ENCODE measurements around the gene SEPHS2.
A peak's percentile ranks its signal among the peaks of the same experiment; 100 is the strongest.

The SEPHS2 gene

DNA sequence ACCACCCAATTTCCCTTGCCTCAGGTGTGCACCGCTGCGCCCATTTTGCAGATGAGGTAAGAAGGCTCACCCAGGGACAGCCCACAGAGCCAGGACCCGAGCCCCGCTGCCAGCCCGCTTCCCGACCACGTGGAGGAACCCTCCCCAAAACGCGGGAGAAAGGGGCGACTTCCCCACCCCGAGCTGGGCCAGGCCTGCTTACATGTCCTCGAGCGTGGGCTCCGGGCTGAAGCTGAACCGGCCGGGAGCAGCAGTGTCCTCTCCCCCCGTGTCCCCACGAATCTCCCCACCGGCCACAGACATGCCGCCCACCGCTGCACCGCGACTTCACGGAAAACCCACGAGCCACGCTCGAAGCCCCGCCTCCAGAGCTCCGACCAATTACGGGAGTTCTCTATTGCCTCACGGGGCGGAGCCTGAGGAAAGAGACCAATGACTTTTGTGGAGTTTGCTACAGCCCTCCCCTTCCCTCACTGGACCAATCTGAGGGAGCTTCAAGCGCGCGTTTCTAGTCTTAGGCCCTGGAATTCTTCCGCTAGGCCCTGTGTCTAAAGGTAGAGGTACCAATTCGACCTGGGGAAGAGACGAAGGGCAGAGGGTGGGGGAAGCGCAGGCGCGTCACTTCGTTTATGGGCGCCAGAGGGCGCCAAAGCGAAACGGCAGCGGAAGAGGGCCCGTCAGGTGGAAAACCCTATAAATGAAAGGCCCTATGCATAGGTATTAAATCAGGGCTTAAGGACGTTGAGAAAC lies 15.8 kb downstream of the SEPHS2 start, which contains the start of gene DCTPP1:
DCTPP1 (minus strand) TSS at position 353 of the 750 bp plus-strand sequence; CDS start at position 303, 50 bp downstream.
- peaks cover 10% of the 10 kb centered on the region; the same call in 1 of the 2 replicates for H4K20me1 ChIP-seq (ENCODE audit: insufficient read depth, low read length)
- DNase-seq: peak; percentile 99
- TF ChIP-seq EZH2 (IDR thresholded peaks at IDR 0.05; ENCODE audit: borderline replicate concordance, low read depth, low read length, severe bottlenecking): no peak
- TF ChIP-seq, protein P1, sequence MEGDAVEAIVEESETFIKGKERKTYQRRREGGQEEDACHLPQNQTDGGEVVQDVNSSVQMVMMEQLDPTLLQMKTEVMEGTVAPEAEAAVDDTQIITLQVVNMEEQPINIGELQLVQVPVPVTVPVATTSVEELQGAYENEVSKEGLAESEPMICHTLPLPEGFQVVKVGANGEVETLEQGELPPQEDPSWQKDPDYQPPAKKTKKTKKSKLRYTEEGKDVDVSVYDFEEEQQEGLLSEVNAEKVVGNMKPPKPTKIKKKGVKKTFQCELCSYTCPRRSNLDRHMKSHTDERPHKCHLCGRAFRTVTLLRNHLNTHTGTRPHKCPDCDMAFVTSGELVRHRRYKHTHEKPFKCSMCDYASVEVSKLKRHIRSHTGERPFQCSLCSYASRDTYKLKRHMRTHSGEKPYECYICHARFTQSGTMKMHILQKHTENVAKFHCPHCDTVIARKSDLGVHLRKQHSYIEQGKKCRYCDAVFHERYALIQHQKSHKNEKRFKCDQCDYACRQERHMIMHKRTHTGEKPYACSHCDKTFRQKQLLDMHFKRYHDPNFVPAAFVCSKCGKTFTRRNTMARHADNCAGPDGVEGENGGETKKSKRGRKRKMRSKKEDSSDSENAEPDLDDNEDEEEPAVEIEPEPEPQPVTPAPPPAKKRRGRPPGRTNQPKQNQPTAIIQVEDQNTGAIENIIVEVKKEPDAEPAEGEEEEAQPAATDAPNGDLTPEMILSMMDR (IDR thresholded peaks at IDR 0.05; ENCODE audit: borderline replicate concordance, extremely low read depth, low read length, poor library complexity, severe bottlenecking): peak; percentile 89

DNA sequence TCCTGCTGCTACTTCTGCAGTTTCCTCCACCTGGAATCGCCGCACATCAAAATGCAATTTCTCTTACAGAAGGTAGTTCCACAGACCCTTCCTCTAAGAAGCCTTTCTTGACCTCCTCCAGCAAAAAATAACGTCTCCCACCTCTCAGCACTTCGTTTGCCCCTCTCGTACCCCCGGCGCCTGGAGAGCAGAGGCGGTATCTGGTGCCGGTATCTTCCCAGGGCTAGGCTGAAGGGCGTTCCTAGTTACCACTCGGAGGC lies 16.3 kb downstream of the SEPHS2 start:
- Histone ChIP-seq H3K4me3 (ENCODE audit: low read depth in 1 of 2, low read length in 2 of 2) (peak overlapping the region; percentile 56 to 80), H2AFZ (ENCODE audit: low read depth, low read length) (peak overlapping the region; percentile 81)

More for the DNA sequence above, 15.8 kb downstream of the SEPHS2 start, which contains the start of gene DCTPP1:
- peak within 1 kb of the TSS; percentile 89 for H2AFZ ChIP-seq (ENCODE audit: low read depth, low read length)
- H3K9me3 ChIP-seq (ENCODE audit: insufficient read depth, low read length, severe bottlenecking): no peaks in the 10 kb centered on the region
- peak within 1 kb of the TSS; percentile 88 for H3K4me2 ChIP-seq (ENCODE audit: insufficient read depth, low read length)
- H3K9ac ChIP-seq (ENCODE audit: low read depth, low read length): peak within 1 kb of the TSS; percentile 80
- no peaks in the 10 kb centered on the region for H3K27me3 ChIP-seq (ENCODE audit: insufficient read depth, low read length, poor library complexity)
- peak within 1 kb of the TSS; percentile 56 to 80 for H3K4me3 ChIP-seq (ENCODE audit: low read depth in 1 of 2, low read length in 2 of 2)
- peak; percentile 98 for ATAC-seq (ENCODE audit: insufficient read depth, low read depth)
- H3K36me3 ChIP-seq (ENCODE audit: insufficient read depth, low read length): peaks cover 30% of the 10 kb centered on the region
- peaks cover 43% of the 10 kb centered on the region for H3K79me2 ChIP-seq (ENCODE audit: insufficient read depth, low read length)
- H3K4me1 ChIP-seq (ENCODE audit: insufficient read depth, low read length): peaks cover 33% of the 10 kb centered on the region
- peak within 1 kb of the TSS; percentile 74 for H3K27ac ChIP-seq (ENCODE audit: low read length)

DNA sequence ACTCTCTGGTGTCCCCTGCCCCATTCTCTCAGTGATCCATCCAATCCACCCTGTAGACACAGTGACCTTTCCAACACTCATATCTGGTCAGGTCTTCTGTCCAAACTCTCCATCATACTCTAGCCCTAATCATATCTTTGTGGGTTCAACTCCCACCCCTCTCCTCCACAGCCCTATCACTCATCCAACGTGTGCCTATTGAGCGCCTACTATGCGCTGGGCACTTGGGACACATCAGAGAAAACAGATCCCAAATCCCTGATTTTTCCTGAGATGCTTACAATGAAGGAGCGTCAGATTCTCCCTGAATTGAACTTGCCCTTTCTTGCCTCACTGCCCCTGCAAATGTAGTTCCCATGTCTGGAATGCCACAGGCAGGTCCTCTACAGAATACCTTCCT lies 17.6 kb downstream of the SEPHS2 start:
- Histone ChIP-seq H3K4me2 (ENCODE audit: insufficient read depth, low read length) (peak overlapping the region; percentile 88), H3K9me3 (ENCODE audit: insufficient read depth, low read length, severe bottlenecking) (no peaks in the 10 kb centered on the region), H3K9ac (ENCODE audit: low read depth, low read length) (no peak overlapping the region), H4K20me1 (ENCODE audit: insufficient read depth, low read length) (peaks cover 10% of the 10 kb centered on the region; the same call in 1 of the 2 replicates), H3K27ac (ENCODE audit: low read length) (no peak overlapping the region), H3K27me3 (ENCODE audit: insufficient read depth, low read length, poor library complexity) (no peaks in the 10 kb centered on the region), H3K4me3 (ENCODE audit: low read depth in 1 of 2, low read length in 2 of 2) (peak overlapping the region in 1 of 2 experiments; percentile 80; a peak in 1 of 4 replicates), H3K79me2 (ENCODE audit: insufficient read depth, low read length) (peaks cover 46% of the 10 kb centered on the region), H3K36me3 (ENCODE audit: insufficient read depth, low read length) (peaks cover 48% of the 10 kb centered on the region), H3K4me1 (ENCODE audit: insufficient read depth, low read length) (peaks cover 33% of the 10 kb centered on the region), H2AFZ (ENCODE audit: low read depth, low read length) (no peak overlapping the region)
- DNase-seq: no peak
- TF ChIP-seq, protein P1 (IDR thresholded peaks at IDR 0.05; ENCODE audit: borderline replicate concordance, extremely low read depth, low read length, poor library complexity, severe bottlenecking): no peak
- no peak for TF ChIP-seq EZH2 (IDR thresholded peaks at IDR 0.05; ENCODE audit: borderline replicate concordance, low read depth, low read length, severe bottlenecking)
- ATAC-seq (ENCODE audit: insufficient read depth, low read depth): no peak

More for the DNA sequence above, 16.3 kb downstream of the SEPHS2 start:
- Histone ChIP-seq H3K9me3 (ENCODE audit: insufficient read depth, low read length, severe bottlenecking) (no peaks in the 10 kb centered on the region), H3K36me3 (ENCODE audit: insufficient read depth, low read length) (peaks cover 35% of the 10 kb centered on the region), H4K20me1 (ENCODE audit: insufficient read depth, low read length) (peaks cover 10% of the 10 kb centered on the region; the same call in 1 of the 2 replicates), H3K27ac (ENCODE audit: low read length) (peak overlapping the region; percentile 74), H3K9ac (ENCODE audit: low read depth, low read length) (peak overlapping the region; percentile 80), H3K4me1 (ENCODE audit: insufficient read depth, low read length) (peaks cover 33% of the 10 kb centered on the region), H3K79me2 (ENCODE audit: insufficient read depth, low read length) (peaks cover 46% of the 10 kb centered on the region), H3K4me2 (ENCODE audit: insufficient read depth, low read length) (peak overlapping the region; percentile 88), H3K27me3 (ENCODE audit: insufficient read depth, low read length, poor library complexity) (no peaks in the 10 kb centered on the region)
- DNase-seq (no peak), ATAC-seq (ENCODE audit: insufficient read depth, low read depth) (no peak; the same call in 2 of the 3 replicates)
- TF ChIP-seq EZH2 (IDR thresholded peaks at IDR 0.05; ENCODE audit: borderline replicate concordance, low read depth, low read length, severe bottlenecking): no peak
- TF ChIP-seq, protein P1 (IDR thresholded peaks at IDR 0.05; ENCODE audit: borderline replicate concordance, extremely low read depth, low read length, poor library complexity, severe bottlenecking): no peak
